HEK293T (cell line): ENCODE results near the gene PCAT7.

Experiments used
- CTCF ChIA-PET: fragments of 350-600 bp; formaldehyde crosslinking; extraction: SDS; loops from one replicate; lab custom pipeline; 2021; ENCODE audit warnings: antibody characterized with exemption, inconsistent platforms; lab: Yijun Ruan, JAX
- POLR2A ChIA-PET: fragments of 350-600 bp; formaldehyde crosslinking; extraction: SDS; loops from one replicate; lab custom pipeline; 2020; ENCODE audit warnings: antibody characterized with exemption, inconsistent platforms; lab: Yijun Ruan, JAX
- DNase-seq: peaks from one replicate; pipeline ENCODE4 v3.0.0; 2012; ENCODE audit warnings: mixed read lengths; ENCODE audit errors: extremely low spot score
- ARNT ChIP-seq: fragments of 450-650 bp; IDR thresholded peaks from 2 replicates; pipeline ENCODE4 v1.6.1; 2017; ENCODE audit warnings: mild to moderate bottlenecking
- BHLHE40 ChIP-seq: fragments of 450-650 bp; IDR thresholded peaks from 2 replicates; pipeline ENCODE4 v1.6.1; 2016; ENCODE audit warnings: mild to moderate bottlenecking, moderate library complexity, borderline replicate concordance
- CTBP1 ChIP-seq: fragments of 450-650 bp; IDR thresholded peaks from 2 replicates; pipeline ENCODE4 v1.6.1; 2016; ENCODE audit warnings: borderline replicate concordance
- ELF4 ChIP-seq: fragments of 450-650 bp; IDR thresholded peaks from 2 replicates; pipeline ENCODE4 v1.6.1; 2017; ENCODE audit warnings: antibody characterized with exemption
- FOXA1 ChIP-seq: fragments of 450-650 bp; IDR thresholded peaks from 2 replicates; pipeline ENCODE4 v1.6.1; 2016; ENCODE audit warnings: mild to moderate bottlenecking
- FOXK2 ChIP-seq: fragments of 450-650 bp; IDR thresholded peaks from 2 replicates; pipeline ENCODE4 v1.6.1; 2016; ENCODE audit warnings: mild to moderate bottlenecking
- FOXM1 ChIP-seq: fragments of 450-650 bp; IDR thresholded peaks from 2 replicates; pipeline ENCODE4 v1.6.1; 2017; ENCODE audit warnings: mild to moderate bottlenecking, borderline replicate concordance
- HDGF ChIP-seq: fragments of 450-650 bp; IDR thresholded peaks from 2 replicates; pipeline ENCODE4 v1.6.1; 2017; ENCODE audit warnings: antibody characterized with exemption, borderline replicate concordance
- L3MBTL2 ChIP-seq: fragments of 450-650 bp; conservative IDR thresholded peaks from 2 replicates; pipeline ENCODE4 v1.6.1; 2016; ENCODE audit warnings: mild to moderate bottlenecking
- LEF1 ChIP-seq: fragments of 450-650 bp; IDR thresholded peaks from 2 replicates; pipeline ENCODE4 v1.6.1; 2017; ENCODE audit warnings: mild to moderate bottlenecking, borderline replicate concordance
- NFRKB ChIP-seq: fragments of 450-650 bp; IDR thresholded peaks from 2 replicates; pipeline ENCODE4 v1.6.1; 2016; ENCODE audit warnings: mild to moderate bottlenecking, moderate library complexity
- PKNOX1 ChIP-seq: fragments of 450-650 bp; IDR thresholded peaks from 2 replicates; pipeline ENCODE4 v1.6.1; 2016
- SP1 ChIP-seq: fragments of 450-650 bp; IDR thresholded peaks from 2 replicates; pipeline ENCODE4 v1.6.1; 2017
- SUZ12 ChIP-seq: fragments of 450-650 bp; IDR thresholded peaks from 2 replicates; pipeline ENCODE4 v1.6.1; 2016; ENCODE audit warnings: mild to moderate bottlenecking
- TARDBP ChIP-seq: fragments of 450-650 bp; IDR thresholded peaks from 2 replicates; pipeline ENCODE4 v1.6.1; 2016
- ZNF384 ChIP-seq: fragments of 450-650 bp; IDR thresholded peaks from 2 replicates; pipeline ENCODE4 v1.6.1; 2016

Gene PCAT7

GRCh38 chr9:94514722-94515121, 40.2 kb upstream of the PCAT7 start:
- ChIA-PET POLR2A (no interaction called here), CTCF (no interaction called here)
- TF ChIP-seq SUZ12 (no peak), ZNF384 (no peak), FOXA1 (no peak), NFRKB (no peak), ARNT (no peak), TARDBP (no peak), FOXK2 (no peak), ELF4 (no peak), BHLHE40 (no peak), HDGF (no peak), L3MBTL2 (no peak), SP1 (no peak), PKNOX1 (no peak), LEF1 (no peak), FOXM1 (no peak), CTBP1 (no peak)
- DNase-seq, result no peak

- TF ChIP-seq BHLHE40 (no peak), SUZ12 (no peak), PKNOX1 (no peak), FOXA1 (no peak), SP1 (no peak), FOXM1 (no peak), CTBP1 (no peak), ARNT (no peak), HDGF (no peak), ELF4 (no peak), NFRKB (no peak), ZNF384 (no peak), LEF1 (no peak), L3MBTL2 (no peak), TARDBP (no peak), FOXK2 (no peak)
- ChIA-PET POLR2A (no interaction called here), CTCF (no interaction called here)
- DNase-seq, result no peak
Measured at GRCh38 chr9:94517254-94517653, 37.6 kb upstream of the PCAT7 start.

- TF ChIP-seq ZNF384 (no peak), PKNOX1 (no peak), TARDBP (no peak), LEF1 (no peak), L3MBTL2 (no peak), SUZ12 (no peak)
- no peak for DNase-seq
- POLR2A ChIA-PET, result no interaction called here
- CTCF ChIA-PET, result no interaction called here
Measured at GRCh38 chr9:94525396-94526035, 29.4 kb upstream of the PCAT7 start.

- CTCF ChIA-PET, result no interaction called here
- POLR2A ChIA-PET, result no interaction called here
- DNase-seq, result no peak
- no peak for TF ChIP-seq NFRKB
- no peak for TF ChIP-seq SP1
- no peak for TF ChIP-seq SUZ12
- TF ChIP-seq ZNF384, result no peak
- TF ChIP-seq FOXA1, result no peak
- TF ChIP-seq ELF4, result no peak
- TF ChIP-seq BHLHE40, result no peak
- no peak for TF ChIP-seq PKNOX1
- TF ChIP-seq L3MBTL2, result no peak
- TF ChIP-seq TARDBP, result no peak
- no peak for TF ChIP-seq ARNT
- no peak for TF ChIP-seq CTBP1
- no peak for TF ChIP-seq HDGF
- TF ChIP-seq LEF1, result no peak
Measured at GRCh38 chr9:94526271-94526670, 28.6 kb upstream of the PCAT7 start.

- DNase-seq, result no peak
- TF ChIP-seq BHLHE40 (no peak), FOXA1 (no peak), SP1 (no peak), FOXK2 (no peak), CTBP1 (no peak), SUZ12 (no peak), FOXM1 (no peak), PKNOX1 (no peak), L3MBTL2 (no peak), ARNT (no peak)
- ChIA-PET CTCF (no interaction called here), POLR2A (no interaction called here)
Measured at GRCh38 chr9:94526951-94527350, 27.9 kb upstream of the PCAT7 start.
